Fibroblast of the aortic adventitia (primary cell): ENCODE measurements around the gene HEXIM1. TPM values are rescaled to one million over a fixed set of nuclear protein-coding genes. Genes with fewer than 3 reads are reported as not detected.
A peak's percentile ranks its signal among the peaks of the same experiment; 100 is the strongest.

Experiments
- DNase-seq: peaks from one replicate; pipeline ENCODE4 v3.0.0-alpha.2; 2010; ENCODE audit warnings: low read depth
- H3K4me3 ChIP-seq: 2 replicates; pipeline ENCODE4 v1.5.1; 2011; ENCODE audit warnings: low read depth, mild to moderate bottlenecking, control low read depth, low read length, moderate library complexity
- CTCF ChIP-seq: IDR thresholded peaks from 2 replicates; pipeline ENCODE4 v1.5.1; 2011; ENCODE audit warnings: mild to moderate bottlenecking, low read length, control low read depth, inconsistent platforms; ENCODE audit not compliant: insufficient read depth
- total RNA-seq: library from RNA; depleted of rRNA; stranded (reverse); fragments of >200 nt; gene quantifications from 2 replicates; pipeline ENCODE4 v1.2.3, GENCODE V29; 2012; ENCODE audit warnings: low replicate concordance

The HEXIM1 gene
- total RNA-seq, 1 donor: 10.0 TPM

GRCh38 chr17:45139533-45139920, 8.7 kb upstream of the HEXIM1 start:
- DNase-seq: no peak
- no peak overlapping the region for H3K4me3 ChIP-seq
- TF ChIP-seq CTCF: no peak

GRCh38 chr17:45143094-45143670, 5.1 kb upstream of the HEXIM1 start:
- DNase-seq: no peak
- TF ChIP-seq CTCF: no peak
- H3K4me3 ChIP-seq: no peak overlapping the region

- no peak for TF ChIP-seq CTCF
- peak overlapping the region; percentile 46 for H3K4me3 ChIP-seq
- DNase-seq: peak; percentile 89
These were observed 4.5 kb upstream of the HEXIM1 start for GRCh38 chr17:45143767-45144198.

- no peak for DNase-seq
- no peak for TF ChIP-seq CTCF
- peak overlapping the region; percentile 46 for H3K4me3 ChIP-seq
These were observed 3.9 kb upstream of the HEXIM1 start for GRCh38 chr17:45144199-45145034.

GRCh38 chr17:45145035-45145389, 3.3 kb upstream of the HEXIM1 start:
- no peak for TF ChIP-seq CTCF
- no peak overlapping the region for H3K4me3 ChIP-seq
- DNase-seq: no peak

GRCh38 chr17:45146166-45146565, 2.1 kb upstream of the HEXIM1 start:
- H3K4me3 ChIP-seq: no peak overlapping the region
- no peak for DNase-seq
- TF ChIP-seq CTCF: no peak
